ENCODE data around the gene DENND2A. TPM values are rescaled to one million over a fixed set of nuclear protein-coding genes. Genes with fewer than 3 reads are reported as not detected.

The DENND2A gene
- total RNA-seq, 1 donor from 2014 or later, result 1.0 TPM

GRCh38 chr7:140495514-140496097 lies 145.0 kb downstream of the DENND2A start:
- no peak for DNase-seq

- DNase-seq, result no peak
Observed at GRCh38 chr7:140494867-140495266, 145.7 kb downstream of the DENND2A start.

- DNase-seq, result no peak
Observed at GRCh38 chr7:140489026-140489359, 151.6 kb downstream of the DENND2A start.

DNA sequence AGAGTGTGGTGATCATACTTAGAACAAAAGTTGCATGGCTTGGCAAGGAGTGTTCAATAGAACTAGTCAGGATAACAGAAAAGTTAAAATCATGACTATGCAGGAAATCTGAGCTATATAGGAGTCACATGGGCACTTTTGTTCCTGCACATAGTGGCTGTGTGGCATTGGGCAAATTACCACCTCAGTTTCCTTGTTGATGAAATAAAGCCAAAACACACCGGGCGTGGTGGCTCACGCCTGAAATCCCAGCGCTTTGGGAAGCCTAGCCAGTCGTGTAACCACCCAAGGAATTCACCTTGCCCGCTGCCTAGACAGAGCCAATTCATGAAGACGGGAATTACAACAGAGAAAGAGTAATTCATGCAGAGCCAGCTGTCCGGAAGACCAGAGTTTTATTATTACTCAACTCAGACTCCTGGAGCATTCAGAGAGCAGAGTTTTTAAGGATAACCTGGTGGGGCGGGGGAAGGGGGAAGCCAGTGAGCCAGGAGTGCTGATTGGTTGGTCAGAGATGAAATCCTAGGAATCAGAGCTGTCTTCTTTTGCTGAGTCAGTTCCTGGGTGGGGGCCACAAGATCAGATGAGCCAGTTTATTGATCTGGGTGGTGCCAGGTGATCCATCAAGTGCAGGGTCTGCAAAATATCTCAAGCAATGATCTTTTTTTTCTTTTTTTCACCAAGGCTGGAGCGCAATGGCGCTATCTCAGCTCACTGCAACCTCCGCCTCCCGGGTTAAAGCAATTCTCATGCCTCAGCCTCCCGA lies 154.9 kb downstream of the DENND2A start:
- peak; percentile 33 for DNase-seq

DNA sequence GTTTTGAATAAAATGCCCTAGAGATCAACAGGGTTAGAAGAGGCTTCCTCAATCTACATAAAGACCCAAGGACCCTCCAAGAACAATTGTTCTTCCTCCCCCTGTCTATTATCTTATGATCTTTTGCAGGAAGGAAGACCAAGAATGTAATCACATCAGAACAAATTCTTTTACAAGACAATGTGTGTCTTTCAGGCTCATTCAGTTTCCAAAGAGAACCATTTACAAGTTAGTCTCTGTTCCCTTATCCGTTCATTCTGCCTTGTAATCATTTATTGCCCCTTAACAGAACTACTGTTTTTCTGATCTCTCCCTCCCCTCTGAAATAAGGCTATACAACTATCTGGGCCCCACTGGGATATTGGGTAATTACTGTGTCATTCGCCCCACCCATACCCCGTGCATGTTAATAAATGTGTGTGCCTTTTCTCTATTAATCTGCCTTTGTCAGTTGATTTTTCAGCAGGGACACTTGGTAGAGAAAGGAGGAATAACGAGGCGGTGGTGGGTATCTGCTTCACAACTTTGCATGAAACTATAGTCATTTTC lies 155.6 kb downstream of the DENND2A start:
- DNase-seq, result peak; percentile 6

DNA sequence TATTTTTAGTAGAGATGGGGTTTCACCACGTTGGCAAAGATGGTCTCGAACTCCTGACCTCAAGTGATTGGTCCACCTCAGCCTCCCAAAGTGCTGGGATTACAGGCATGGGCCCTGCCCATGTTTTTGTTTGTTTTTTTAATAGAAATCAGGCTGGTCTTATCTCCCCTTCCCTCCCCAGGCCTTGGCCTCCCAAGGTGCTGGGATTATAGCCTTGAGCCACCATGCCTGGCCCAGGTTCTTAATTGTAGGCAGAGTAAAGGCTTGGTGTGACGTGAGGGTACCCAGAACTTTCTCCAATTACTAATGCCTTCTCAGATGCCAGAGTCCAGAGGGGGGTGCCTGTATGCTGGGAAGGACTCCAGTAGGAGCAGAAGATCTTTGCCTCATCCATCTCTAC lies 156.1 kb downstream of the DENND2A start:
- DNase-seq, result no peak

- DNase-seq, result no peak
Observed at GRCh38 chr7:140479739-140480084, 160.9 kb downstream of the DENND2A start.

GRCh38 chr7:140479062-140479738 lies 161.4 kb downstream of the DENND2A start, which contains the start of gene MKRN1:
Gene MKRN1, minus strand, starts transcription at chr7:140479505. Its CDS starts 161 bp downstream, at chr7:140479344.
- peak; percentile 84 for DNase-seq

DNA sequence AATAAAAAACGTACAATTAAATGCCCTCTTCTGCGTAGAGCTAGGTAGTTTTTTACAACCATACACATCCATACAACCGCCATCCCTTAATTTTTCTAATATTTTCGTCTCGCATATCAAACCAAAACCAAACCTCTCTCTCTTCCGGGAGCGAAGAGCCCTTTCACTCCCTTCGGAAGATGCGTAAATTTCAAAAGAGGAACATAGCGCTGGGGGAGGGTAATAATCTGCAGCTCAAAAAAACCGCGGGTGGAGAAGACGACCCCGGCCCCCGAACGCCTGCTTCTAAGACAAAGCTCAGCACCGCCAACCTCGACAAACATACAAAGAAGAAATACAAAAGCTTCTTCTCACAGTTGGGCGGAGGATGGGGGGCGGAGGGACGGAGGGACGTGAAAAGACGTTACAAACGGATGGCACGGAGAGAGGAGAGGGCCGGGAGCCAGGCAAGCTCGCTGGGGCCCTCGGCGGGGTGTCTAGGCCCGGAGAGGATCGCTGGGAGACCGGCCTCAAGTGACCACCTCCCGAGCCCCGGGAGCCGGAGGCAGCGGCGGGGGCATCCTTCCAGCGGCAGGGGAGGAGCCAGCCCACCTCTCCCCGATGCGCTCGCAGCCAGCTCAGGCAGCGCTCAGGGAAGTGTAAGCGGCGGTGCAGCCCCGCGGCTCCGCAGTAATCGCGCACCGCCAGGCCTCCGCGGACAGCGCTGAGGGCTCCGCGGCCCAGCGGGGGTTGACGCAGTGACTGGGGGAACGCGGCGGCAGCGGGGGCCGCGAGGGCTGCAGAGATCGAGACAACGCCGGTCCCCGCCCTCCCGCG lies 162.2 kb downstream of the DENND2A start:
- DNase-seq, result peak; percentile 61

GRCh38 chr7:140476698-140477261 lies 163.8 kb downstream of the DENND2A start:
- no peak for DNase-seq

GRCh38 chr7:140475747-140476333 lies 164.8 kb downstream of the DENND2A start:
- DNase-seq, result peak; percentile 63

Other genes with a start within 250 kb of the DENND2A start
- 55.3 and 83.0 TPM in 2 replicates for gene SLC37A3, start 242.3 kb downstream of the DENND2A start, total RNA-seq
- not detected in 2 replicates for gene RAB19, start 236.8 kb downstream of the DENND2A start, total RNA-seq
- 56.7 and 72.4 TPM in 2 replicates for gene MKRN1, start 161.3 kb downstream of the DENND2A start, total RNA-seq
- 30.6 and 44.2 TPM in 2 replicates for gene ADCK2, start 32.1 kb upstream of the DENND2A start, total RNA-seq
- 124 and 217 TPM in 2 replicates for gene NDUFB2, start 55.9 kb upstream of the DENND2A start, total RNA-seq